Cardiac septum (tissue), 1 donor: ENCODE data around the gene ARSA. TPM values are rescaled to one million over a fixed set of nuclear protein-coding genes. Genes with fewer than 3 reads are reported as not detected.
A peak's percentile ranks its signal among the peaks of the same experiment; 100 is the strongest.
"Not testable (repeated sequence)": the region's sequence is repeated elsewhere in the genome, so short reads cannot be mapped to it uniquely, and the experiment has no call there.

Source experiments
- DNase-seq: peaks from one replicate; pipeline ENCODE4 v3.0.0-alpha.2; 2020; ENCODE audit warnings: low spot score
- intact Hi-C: fragments of 100-400 bp; cut with DNase I; formaldehyde crosslinking; loops from one replicate; pipeline ENCODE4 v1.14.0; 2022
- total RNA-seq: library from RNA; stranded (reverse); fragmentation: NEBNext Ultra II Directional; extraction: Animal tissue kit (Norgen Biotek cat#: 25700); gene quantifications from one replicate; pipeline ENCODE4 v1.2.1, GENCODE V29; 2021
- donor health status: DM: no; HTN: no; CAD: no.

ARSA gene
- total RNA-seq, 1 donor from 2014 or later = 33.7 TPM

DNA sequence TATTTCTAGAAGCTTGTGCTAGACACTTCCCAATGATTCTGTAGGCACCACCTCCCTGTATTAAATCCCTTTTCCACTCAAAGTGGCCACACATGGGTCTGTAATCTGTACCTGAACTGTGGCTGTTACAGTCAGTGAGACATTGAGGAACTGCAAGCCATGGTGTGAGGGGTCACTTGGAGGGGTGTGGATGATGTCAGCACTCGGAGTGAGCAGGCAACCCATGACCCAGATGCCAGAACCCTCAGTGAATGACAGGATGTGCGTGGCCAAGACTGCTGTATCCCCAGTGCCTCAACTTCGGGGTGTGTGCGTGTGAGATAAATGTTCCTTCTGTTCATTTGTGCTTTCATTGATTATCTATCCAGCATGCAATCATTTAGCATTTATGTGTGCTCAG is 30.0 kb upstream of the ARSA start:
- DNase-seq = peak; percentile 44
- intact Hi-C loops = no loop called here

DNA sequence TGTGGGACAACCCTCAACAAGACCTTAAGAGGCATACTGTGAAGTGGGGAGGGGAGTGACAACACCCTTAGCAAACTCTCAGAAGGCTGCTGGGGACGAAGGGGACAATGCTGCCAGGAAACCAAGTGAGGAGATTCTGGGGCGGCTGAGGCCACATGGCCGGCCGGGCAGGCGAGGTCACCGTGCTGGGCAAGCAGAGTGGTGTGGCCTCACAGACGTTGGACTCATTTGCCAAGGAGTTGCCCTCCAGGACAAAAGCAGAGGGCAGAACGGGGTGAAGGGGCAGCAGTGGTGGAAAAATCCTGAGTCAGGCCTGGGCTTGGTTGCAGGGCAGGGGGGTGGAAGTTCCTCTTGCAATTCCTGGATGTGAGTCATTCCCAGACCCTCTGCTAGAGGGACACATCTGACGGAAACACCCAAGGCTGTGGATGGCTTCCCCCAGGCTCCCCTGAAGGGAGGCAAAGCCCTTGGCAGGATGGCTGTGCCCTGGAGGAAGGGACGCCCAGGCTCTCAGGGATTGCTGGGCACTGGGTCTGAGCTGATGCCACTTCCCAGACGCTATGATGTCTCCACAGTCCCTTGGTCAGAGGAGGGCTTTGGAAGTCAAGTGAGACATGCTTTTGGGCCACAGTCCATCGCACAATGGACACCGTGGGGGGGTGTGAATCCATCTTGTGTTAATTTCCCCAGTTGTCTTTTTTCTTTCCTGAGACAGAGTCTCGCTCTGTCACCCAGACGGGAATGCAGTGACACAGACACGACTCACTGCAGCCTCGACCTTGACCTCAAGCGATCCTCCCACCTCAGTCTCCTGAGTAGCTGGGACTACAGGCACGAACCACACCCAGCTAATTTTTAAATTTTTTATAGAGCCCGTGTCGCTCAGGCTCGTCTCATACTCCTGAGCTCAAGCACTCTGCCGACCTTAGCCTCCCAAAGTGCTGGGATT is 28.4 kb upstream of the ARSA start:
- DNase-seq = peak; percentile 73
- intact Hi-C loops = loop anchor here (1.0 kb wide), 1 partner anchor 16 kb away; the partner anchor contains the start of gene SHANK3

DNA sequence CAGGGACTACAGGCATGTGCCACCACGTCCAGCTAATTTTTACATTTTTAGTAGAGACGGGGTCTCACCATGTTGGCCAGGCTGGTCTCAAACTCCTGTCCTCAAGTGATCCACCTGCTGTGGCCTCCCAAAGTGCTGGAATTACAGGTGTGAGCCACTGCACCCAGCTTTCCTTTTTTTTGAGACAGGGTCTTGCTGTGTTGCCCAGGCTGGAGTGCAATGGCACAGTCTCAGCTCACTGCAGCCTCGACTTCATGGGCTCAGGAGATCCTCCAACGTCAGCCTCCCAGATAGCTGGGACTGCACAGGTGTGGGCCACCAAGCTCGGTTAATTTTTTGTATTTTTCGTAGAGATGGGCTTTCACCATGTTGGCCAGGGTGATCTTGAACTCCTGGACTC is 26.7 kb upstream of the ARSA start:
- intact Hi-C loops, DNase-seq: not testable (repeated sequence)

DNA sequence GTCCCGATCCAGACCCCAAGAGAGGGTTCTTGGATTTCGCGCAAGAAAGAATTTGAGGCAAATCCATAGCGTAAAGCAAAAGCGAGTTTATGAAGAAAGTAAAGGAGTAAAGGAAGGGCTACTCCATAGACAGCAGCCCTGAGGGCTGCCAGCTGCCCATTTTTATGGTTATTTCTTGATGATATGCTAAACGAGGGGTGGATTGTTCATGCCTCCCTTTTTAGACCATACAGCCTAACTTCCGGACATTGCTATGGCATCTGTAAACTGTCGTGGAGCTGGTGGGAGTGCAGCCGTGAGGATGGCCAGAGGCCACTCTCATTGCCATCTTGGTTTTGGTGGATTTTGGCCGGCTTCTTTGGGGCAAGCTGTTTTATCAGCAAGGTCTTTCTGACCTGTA is 25.3 kb upstream of the ARSA start:
- intact Hi-C loops = no loop called here
- DNase-seq = no peak

DNA sequence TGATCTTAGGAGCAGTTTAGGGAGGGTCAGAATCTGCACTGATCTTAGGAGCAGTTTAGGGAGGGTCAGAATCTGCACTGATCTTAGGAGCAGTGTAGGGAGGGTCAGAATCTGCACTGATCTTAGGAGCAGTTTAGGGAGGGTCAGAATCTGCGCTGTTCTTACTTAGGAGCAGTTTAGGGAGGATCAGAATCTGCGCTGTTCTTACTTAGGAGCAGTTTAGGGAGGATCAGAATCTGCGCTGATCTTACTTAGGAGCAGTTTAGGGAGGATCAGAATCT is 15.8 kb upstream of the ARSA start:
- intact Hi-C loops, DNase-seq: not testable (repeated sequence)

DNA sequence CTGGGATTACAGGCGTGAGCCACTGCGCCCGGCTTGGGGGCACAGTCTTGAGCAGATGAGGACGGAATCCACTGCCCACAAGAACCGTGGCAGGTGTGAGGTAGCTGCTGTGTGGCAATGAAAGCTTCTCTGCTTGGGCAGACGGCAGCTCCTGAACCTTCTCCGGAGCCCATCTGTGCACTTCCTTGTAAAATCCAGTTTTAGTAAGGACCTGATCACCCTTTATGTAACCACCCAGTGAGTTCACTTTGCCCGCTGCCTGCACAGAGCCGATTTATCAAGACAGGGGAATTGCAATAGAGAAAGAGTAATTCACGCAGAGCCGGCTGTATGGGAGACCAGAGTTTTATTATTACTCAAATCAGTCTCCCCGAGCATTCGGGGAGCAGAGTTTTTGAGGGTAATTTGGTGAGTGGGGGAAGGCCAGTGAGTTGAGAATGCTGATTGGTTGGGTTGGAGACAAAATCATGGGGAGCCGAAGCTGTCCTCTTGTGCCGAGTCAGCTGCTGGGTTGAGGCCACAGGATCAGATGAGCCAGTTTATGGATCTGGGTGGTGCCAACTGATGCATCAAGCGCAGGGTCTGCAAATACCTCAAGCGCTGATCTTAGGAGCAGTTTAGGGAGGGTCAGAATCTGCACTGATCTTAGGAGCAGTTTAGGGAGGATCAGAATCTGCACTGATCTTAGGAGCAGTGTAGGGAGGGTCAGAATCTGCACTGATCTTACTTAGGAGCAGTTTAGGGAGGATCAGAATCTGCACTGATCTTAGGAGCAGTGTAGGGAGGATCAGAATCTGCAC is 15.3 kb upstream of the ARSA start:
- intact Hi-C loops, DNase-seq: not testable (repeated sequence)

DNA sequence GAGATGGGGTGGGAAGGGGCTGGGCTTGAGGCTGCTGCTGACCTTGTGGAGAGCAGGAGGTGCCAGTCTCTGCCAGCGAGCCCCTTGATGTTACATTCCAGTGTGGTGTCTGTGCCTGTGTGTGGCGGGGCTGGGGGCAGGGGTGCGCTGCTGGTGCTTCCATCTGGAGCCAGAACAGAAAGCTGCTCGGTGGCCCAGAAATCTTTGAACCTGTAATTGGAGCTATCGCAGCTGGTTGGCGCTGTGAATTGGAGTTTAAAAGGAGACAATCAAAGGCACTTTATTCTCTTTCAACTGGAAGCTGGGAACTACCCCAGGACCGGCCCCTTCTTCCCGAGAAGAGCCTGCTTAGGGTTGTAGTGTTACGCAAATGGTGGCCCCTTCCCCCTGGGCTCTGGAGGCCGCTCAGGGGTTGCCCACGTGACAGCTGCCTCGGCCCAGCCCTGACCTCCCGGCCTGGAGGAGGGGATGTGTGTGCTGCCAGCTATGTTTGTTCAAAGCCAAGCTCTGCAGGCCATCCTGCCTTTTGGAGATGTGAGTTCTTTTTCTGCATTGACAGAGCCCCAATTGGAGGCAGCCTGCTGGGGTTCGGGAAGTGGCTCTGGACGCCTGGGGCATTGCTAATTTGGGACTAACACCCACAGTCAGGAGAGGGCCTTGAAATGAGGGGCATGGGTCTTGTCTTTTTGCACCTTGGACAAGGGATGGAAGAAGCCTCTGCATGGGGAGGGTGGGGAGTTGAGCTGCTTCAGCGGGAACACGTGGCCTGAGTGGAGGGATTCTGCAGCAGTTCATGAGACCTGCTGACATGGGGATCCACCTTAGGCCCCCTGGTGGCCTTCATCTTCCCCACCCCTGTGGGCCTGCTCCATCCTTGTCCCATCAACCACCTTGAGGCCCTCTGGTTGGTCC is 14.0 kb upstream of the ARSA start:
- intact Hi-C loops = no loop called here
- no peak for DNase-seq

DNA sequence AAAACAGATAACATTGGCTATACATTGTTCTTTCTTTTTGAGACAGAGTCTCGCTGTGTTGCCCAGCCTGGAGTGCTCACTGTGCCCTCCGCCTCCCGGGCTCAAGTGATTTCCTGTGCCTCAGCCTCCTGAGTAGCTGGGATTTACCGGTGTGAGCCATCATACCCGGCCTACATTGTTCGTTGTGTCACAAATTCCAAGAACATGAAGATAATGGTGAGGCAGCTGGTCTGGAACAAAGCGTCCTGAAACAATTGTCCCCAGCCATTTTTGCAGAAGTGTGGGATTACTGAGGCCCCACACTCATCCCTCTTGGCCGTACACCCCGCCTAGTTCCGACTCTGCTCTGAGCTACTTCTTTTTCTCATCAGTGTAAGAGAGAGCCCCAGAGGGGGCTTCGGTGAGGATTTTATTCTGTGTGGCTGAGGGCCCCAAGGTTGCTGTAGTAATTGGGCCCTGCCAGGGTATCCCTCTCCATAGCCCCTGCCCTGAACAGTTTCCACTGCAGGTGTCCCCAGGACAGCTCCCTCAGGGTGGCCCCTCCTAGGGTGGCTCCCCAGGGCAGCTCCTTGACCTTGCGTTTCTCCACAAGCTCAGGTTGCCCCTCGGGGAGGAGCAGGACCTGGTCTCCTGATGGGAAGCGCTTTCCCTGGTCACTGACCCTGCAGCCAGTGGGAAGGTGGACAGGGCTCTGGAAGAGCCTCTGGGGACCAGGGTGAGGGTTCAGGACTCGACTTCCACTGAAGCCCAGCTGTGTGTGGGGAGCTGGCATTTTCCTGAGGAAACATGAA is 13.1 kb upstream of the ARSA start:
- intact Hi-C loops = no loop called here
- DNase-seq = no peak

DNA sequence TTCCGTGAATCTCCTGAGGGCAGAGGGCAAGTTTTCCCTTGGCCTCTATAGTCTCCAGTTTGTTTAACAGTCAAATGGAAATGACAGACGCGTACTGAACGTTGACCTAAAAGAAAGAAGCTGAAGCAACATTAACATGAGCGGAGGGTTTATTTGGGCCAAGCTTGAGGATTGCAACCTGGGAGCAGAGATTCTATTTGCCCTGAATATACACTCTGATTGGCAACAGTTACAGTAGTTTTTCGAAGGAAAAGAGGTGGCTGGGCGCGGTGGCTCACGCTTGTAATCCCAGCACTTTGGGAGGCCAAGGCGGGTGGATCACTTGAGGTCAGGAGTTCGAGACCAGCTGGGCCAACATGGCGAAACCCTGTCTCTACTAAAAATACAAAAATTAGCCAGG is 12.3 kb upstream of the ARSA start:
- intact Hi-C loops, DNase-seq: not testable (repeated sequence)

DNA sequence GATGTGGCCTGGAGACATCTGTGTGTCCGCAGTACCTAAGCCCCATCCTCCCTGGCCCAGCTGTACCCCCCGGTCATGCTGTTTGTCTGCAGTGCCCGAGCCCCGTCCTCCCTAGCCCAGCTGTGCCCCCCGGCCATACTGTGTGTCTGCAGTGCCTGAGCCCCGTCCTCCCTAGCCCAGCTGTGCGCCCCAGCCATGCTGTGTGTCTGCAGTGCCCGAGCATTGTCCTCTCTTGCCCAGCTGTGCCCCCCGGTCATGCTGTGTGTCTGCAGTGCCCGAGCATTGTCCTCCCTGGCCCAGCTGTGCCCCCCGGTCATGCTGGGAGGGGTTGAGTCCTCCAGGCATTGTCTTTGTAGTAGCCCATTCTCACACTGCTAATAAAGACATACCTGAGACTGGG is 7.6 kb upstream of the ARSA start:
- intact Hi-C loops = no loop called here
- DNase-seq = no peak

DNA sequence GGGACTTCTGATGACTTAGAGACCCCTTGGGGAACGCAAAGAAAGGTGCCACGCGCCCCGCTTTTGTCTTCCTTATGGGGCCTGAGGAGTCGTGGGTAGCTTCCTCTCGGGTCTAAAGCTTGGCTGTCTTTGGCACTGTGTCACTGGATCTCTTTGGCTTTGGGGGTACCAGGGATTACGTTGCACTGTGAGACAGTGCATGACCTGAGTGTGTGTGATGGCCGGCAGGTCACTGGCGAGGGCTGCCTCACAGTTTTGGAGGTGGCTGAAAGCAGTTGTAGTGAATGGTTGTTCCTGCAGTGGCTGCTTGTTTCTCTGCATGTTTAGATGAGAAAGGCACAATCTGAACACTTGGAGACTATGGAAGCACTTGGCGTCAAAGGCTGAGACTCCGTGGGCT is 5.8 kb upstream of the ARSA start:
- intact Hi-C loops = no loop called here

DNA sequence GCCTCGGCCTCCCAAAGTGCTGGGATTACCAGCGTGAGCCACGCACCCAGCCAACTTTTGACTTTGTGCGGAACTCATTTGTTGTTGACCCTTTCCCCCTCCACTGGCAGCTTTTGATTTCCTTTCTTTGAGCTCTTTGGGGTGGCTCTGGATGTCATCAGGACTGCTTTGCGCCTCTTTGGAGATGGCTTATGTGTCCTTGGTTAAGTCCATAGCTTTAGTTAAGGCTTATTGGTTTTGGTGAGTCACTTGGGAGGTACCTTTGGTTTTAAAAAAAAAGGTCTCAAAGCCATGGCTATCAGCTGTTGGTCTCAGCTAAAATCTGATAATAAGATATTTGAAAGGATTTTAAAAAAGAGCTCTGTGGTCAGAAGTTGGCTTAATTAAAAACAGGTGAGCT is 5.1 kb upstream of the ARSA start:
- intact Hi-C loops = no loop called here
- no peak for DNase-seq

More for the DNA sequence above, 5.8 kb upstream of the ARSA start:
- no peak for DNase-seq

DNA sequence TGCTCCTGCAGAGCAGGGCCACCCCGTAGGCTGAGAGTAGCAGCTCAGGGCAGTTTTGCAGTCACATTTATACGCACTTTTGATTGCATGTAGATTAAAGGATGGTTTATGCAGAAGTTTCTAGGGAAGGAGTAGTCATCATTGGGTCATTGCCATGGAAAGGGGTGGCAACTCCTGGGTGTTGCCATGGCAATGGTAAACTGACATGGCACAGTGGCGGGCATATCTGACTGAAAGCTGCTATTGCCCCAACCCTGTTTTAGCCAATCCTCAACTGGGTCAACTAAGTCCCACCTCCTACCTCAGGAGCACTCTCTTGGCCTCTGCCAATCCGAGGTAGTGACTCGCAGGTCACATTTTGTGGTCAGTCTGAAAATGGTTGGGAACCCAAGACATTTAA is 2.4 kb upstream of the ARSA start:
- no peak for DNase-seq
- intact Hi-C loops = no loop called here

DNA sequence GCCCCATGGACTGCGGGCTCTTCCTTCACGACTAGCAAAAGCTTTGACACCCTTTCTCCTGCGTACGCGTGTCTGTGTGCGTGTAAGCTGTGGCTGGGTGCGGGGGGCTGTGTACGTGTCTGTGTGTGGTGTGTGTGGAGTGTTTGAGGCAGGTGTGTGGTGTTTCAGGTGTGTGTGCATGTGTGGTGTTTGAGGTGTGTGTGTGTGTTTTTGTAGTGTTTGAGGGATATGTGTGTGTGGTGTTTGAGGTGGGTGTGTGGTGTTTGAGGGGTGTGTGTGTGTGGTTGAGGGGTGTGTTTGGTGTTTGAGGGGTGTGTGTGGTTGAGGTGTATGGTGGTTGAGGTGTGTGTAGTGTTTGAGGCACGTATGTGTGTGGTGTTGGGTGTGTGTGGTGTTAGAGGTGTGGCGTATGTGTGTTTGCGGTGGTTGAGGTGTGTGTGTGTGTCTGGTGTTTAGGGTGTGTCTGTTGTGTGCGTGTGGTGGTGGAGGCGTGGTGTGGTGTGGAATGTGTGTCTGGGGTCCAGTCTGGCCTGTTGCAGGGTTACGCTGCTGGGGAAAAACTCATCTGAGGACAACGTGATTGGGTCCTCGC is 687 bp upstream of the ARSA start:
- intact Hi-C loops = loop anchor here (5.0 kb wide), 1 partner anchor 74 kb away; no protein-coding TSS in a partner anchor
- no peak for DNase-seq

DNA sequence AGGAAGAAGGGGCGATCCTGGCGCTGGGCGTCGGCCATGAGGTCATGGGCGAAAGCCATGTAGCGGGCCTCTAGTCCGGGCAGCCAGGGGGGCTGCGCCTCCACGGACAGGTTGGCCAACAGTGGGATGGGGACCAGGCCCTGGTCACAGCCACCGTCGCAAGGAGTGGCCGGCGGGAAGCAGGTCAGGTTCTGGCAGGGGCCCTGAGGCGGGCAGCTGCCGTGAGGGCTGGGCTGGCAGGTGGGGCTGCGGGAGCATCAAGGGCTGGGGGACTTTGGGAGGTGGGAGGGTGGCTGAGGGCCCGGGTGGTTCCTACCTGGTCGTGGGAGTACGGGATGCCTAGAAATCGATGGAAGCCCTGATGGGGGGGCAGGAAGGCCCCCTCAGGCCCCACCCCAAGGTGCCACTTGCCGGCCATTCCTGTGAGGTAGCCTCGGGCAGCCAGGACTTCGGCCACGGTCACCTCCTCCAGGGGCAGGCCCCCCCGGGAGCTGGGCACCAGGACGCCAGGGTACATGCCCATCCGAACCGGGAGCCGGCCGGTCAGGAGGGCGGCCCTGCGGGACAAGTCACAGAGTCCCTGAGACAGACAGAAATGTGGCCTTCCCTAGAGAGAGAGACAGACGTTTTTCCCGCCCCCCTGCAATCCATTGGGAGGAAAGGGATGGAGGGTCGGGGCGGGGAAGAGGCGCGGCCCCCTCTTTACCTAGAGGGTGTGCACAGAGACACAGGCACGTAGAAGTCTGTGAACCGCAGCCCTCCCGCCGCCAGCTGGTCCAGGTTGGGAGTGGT is 906 bp downstream of the ARSA start:
- peak; percentile 63 for DNase-seq
- intact Hi-C loops = loop anchor here (5.0 kb wide), 1 partner anchor 75 kb away; no protein-coding TSS in a partner anchor

DNA sequence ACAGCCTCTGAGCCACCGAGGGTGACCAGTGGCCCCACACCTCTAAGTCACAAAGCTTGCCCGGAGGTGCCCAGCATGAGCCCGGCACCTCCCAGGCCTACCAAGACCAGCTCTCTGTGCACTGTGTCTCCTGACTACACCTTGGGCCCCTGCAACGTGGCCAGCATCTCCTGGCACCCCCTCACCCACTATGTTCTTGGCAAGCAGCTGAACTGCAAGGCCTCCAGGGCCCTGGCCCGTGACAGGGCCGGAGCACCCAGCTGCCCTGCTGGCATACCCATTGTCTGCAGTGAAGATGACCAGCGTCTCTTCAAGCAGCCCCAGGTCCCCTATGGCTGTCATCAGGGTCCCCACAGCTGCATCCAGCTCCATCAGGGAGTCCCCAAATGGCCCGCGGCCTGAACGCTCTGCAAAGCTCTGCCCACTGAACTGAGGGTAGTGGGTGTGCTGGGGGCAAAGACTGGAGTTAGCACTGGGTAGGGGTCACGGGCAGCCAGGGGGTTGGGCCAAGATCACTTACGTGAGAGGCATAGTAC is 1.6 kb downstream of the ARSA start:
- peak; percentile 75 for DNase-seq
- intact Hi-C loops = loop anchor here (5.0 kb wide), 1 partner anchor 76 kb away; no protein-coding TSS in a partner anchor

DNA sequence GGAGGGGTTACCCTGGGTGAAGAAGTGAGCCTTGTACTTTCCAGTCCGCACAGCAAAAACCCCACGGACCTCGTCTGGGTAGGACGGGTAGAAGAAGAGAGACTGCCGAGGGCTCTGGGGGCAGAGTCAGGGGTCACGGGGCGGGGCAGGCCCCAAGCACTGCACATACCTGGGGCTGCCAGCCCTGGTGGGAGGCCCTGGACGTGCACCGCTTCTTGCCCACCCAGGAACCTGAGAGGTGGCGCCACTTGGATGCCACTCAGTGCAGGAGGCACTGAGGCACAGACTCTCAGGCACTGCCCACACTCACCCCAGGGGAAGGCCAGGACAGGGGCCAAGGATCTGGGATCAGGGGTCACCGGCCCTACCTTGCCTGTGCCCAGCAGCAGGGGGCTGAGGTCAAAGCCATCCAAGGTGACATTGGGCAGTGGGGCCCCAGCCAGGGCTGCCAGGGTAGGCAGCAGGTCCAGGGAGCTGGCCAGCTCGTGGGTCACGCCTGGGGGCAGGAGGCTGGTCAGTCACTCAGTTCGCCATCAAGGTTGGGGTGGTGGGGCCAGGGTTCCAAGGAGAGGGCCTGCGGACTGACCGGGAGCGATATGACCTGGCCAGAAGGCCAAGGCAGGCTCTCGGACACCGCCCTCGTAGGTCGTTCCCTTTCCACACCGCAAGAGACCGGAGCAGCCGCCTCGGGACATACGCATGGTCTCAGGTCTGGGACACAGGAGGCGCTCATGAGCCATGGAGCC is 2.2 kb downstream of the ARSA start:
- peak; percentile 72 for DNase-seq

More for the DNA sequence above, 2.2 kb downstream of the ARSA start:
- intact Hi-C loops = loop anchor here (5.0 kb wide), 1 partner anchor 77 kb away; no protein-coding TSS in a partner anchor
